Measurements from ENCODE around the gene VWC2L. TPM values are rescaled to one million over a fixed set of nuclear protein-coding genes. Genes with fewer than 3 reads are reported as not detected.

The VWC2L gene
- total and polyA plus RNA-seq, 10 of the 15 experiments (the other 5 are each of a cell fraction or from before 2014, with no cell fraction given): not detected

DNA sequence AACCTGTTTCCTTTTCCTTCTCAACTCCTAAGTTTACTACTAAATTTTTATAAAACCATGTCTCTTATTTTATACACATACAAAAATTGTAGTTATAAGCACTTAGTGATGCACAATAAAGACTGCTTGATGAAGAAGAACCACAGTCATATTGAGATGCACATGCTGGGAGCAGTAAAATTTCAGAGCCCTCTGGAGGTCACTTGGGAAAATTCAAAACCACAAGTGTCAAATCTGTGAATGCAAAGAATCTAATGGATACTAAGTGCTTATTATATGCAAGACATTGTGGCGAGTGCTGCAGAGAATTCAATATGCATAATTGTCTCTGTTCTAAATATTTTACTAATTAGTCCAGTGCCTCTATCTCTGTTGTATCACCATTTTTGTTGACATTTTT, 180.5 kb downstream of the VWC2L start:
- ATAC-seq (no peak), DNase-seq (ENCODE audit: low read depth, low spot score) (no peak), FAIRE-seq (no peak)
- Histone ChIP-seq H3K9me3 (replicated peaks; ENCODE audit: control insufficient read depth, insufficient read depth, low read length) (no peaks in the 10 kb centered on the region), H3K4me1 (ENCODE audit: control insufficient read depth, insufficient read depth, low read length) (no peaks in the 10 kb centered on the region), H4K20me1 (ENCODE audit: control insufficient read depth, insufficient read depth) (no peaks in the 10 kb centered on the region), H3K36me3 (ENCODE audit: control insufficient read depth in 2 of 2, insufficient read depth in 2 of 2, low read length in 1 of 2) (no peaks in the 10 kb centered on the region), H3K79me2 (ENCODE audit: control insufficient read depth, insufficient read depth, low read length) (no peaks in the 10 kb centered on the region), H2AFZ (ENCODE audit: control insufficient read depth, low read depth, low read length) (no peak overlapping the region), H3K27me3 (replicated peaks in 1 of 2; ENCODE audit: control insufficient read depth in 2 of 2, insufficient read depth in 2 of 2, low read length in 1 of 2) (no peaks in the 10 kb centered on the region), H3K27ac (ENCODE audit: control insufficient read depth, insufficient read depth) (no peak overlapping the region), H3K9ac (ENCODE audit: control insufficient read depth, insufficient read depth, low read length) (no peak overlapping the region), H3K4me2 (ENCODE audit: control insufficient read depth, insufficient read depth) (no peak overlapping the region), H3K4me3 (no peak overlapping the region)
- ChIA-PET POLR2A (no interaction called here), RAD21 (ENCODE audit: unreplicated experiment) (no interaction called here), SMC1A (ENCODE audit: uncharacterized antibody, unreplicated experiment) (no interaction called here), CTCF (no interaction called here)
- in situ Hi-C loops (cut with MboI) (no loop called here), intact Hi-C loops (cut with micrococcal nuclease; ENCODE audit: unreplicated experiment) (no loop called here)
- 75% methylated on average over 1 of the region's 1 CpG for WGBS (ENCODE audit: insufficient coverage, insufficient replicate concordance, low lambda C conversion rate, missing lambda C conversion rate)
- no TSS peak for BruUV-seq (replicated peaks)
- TF ChIP-seq ZNF217 (IDR thresholded peaks at IDR 0.05): no peak
- no peak for TF ChIP-seq SMARCA5 (IDR thresholded peaks at IDR 0.05)
- no peak for TF ChIP-seq BACH1 (IDR thresholded peaks at IDR 0.05; ENCODE audit: borderline replicate concordance)
- no peak for TF ChIP-seq SMAD5 (IDR thresholded peaks at IDR 0.05; ENCODE audit: low read depth)
- no peak for TF ChIP-seq SP1 (IDR thresholded peaks at IDR 0.05; ENCODE audit: low read depth, low read length)
- no peak for TF ChIP-seq ESRRA (IDR thresholded peaks at IDR 0.05; ENCODE audit: low read length)
- no peak for TF ChIP-seq BRCA1 (IDR thresholded peaks at IDR 0.05; ENCODE audit: low read depth, low read length)
- TF ChIP-seq NR2C1 (IDR thresholded peaks at IDR 0.05): no peak
- no peak for TF ChIP-seq EED (IDR thresholded peaks at IDR 0.05; ENCODE audit: low read depth)
- TF ChIP-seq, protein P1, sequence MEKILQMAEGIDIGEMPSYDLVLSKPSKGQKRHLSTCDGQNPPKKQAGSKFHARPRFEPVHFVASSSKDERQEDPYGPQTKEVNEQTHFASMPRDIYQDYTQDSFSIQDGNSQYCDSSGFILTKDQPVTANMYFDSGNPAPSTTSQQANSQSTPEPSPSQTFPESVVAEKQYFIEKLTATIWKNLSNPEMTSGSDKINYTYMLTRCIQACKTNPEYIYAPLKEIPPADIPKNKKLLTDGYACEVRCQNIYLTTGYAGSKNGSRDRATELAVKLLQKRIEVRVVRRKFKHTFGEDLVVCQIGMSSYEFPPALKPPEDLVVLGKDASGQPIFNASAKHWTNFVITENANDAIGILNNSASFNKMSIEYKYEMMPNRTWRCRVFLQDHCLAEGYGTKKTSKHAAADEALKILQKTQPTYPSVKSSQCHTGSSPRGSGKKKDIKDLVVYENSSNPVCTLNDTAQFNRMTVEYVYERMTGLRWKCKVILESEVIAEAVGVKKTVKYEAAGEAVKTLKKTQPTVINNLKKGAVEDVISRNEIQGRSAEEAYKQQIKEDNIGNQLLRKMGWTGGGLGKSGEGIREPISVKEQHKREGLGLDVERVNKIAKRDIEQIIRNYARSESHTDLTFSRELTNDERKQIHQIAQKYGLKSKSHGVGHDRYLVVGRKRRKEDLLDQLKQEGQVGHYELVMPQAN (conservative IDR thresholded peaks at IDR 0.05): no peak
- TF ChIP-seq EGR1 (IDR thresholded peaks at IDR 0.05; ENCODE audit: borderline replicate concordance in 1 of 2, low read depth in 2 of 2, low read length in 2 of 2): no peak
- TF ChIP-seq, protein P2, sequence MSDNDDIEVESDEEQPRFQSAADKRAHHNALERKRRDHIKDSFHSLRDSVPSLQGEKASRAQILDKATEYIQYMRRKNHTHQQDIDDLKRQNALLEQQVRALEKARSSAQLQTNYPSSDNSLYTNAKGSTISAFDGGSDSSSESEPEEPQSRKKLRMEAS (IDR thresholded peaks at IDR 0.05; ENCODE audit: low read depth, low read length): no peak
- TF ChIP-seq RUNX3 (IDR thresholded peaks at IDR 0.05; ENCODE audit: low read length): no peak
- TF ChIP-seq EZH2 (IDR thresholded peaks at IDR 0.05; ENCODE audit: borderline replicate concordance, control insufficient read depth, low read depth, low read length): no peak
- TF ChIP-seq TAF1 (IDR thresholded peaks at IDR 0.05; ENCODE audit: borderline replicate concordance, low read depth, low read length): no peak
- TF ChIP-seq, protein P3, sequence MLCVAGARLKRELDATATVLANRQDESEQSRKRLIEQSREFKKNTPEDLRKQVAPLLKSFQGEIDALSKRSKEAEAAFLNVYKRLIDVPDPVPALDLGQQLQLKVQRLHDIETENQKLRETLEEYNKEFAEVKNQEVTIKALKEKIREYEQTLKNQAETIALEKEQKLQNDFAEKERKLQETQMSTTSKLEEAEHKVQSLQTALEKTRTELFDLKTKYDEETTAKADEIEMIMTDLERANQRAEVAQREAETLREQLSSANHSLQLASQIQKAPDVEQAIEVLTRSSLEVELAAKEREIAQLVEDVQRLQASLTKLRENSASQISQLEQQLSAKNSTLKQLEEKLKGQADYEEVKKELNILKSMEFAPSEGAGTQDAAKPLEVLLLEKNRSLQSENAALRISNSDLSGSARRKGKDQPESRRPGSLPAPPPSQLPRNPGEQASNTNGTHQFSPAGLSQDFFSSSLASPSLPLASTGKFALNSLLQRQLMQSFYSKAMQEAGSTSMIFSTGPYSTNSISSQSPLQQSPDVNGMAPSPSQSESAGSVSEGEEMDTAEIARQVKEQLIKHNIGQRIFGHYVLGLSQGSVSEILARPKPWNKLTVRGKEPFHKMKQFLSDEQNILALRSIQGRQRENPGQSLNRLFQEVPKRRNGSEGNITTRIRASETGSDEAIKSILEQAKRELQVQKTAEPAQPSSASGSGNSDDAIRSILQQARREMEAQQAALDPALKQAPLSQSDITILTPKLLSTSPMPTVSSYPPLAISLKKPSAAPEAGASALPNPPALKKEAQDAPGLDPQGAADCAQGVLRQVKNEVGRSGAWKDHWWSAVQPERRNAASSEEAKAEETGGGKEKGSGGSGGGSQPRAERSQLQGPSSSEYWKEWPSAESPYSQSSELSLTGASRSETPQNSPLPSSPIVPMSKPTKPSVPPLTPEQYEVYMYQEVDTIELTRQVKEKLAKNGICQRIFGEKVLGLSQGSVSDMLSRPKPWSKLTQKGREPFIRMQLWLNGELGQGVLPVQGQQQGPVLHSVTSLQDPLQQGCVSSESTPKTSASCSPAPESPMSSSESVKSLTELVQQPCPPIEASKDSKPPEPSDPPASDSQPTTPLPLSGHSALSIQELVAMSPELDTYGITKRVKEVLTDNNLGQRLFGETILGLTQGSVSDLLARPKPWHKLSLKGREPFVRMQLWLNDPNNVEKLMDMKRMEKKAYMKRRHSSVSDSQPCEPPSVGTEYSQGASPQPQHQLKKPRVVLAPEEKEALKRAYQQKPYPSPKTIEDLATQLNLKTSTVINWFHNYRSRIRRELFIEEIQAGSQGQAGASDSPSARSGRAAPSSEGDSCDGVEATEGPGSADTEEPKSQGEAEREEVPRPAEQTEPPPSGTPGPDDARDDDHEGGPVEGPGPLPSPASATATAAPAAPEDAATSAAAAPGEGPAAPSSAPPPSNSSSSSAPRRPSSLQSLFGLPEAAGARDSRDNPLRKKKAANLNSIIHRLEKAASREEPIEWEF (IDR thresholded peaks at IDR 0.05; ENCODE audit: insufficient replicate concordance, low read depth, low read length): no peak
